ENCODE results near the gene SCAMP2. TPM values are rescaled to one million over a fixed set of nuclear protein-coding genes. Genes with fewer than 3 reads are reported as not detected.
"Not testable (repeated sequence)": the region's sequence is repeated elsewhere in the genome, so short reads cannot be mapped to it uniquely, and the experiment has no call there.

Gene SCAMP2
- total RNA-seq, 1 experiment from 2014 or later: 30.1 TPM

DNA sequence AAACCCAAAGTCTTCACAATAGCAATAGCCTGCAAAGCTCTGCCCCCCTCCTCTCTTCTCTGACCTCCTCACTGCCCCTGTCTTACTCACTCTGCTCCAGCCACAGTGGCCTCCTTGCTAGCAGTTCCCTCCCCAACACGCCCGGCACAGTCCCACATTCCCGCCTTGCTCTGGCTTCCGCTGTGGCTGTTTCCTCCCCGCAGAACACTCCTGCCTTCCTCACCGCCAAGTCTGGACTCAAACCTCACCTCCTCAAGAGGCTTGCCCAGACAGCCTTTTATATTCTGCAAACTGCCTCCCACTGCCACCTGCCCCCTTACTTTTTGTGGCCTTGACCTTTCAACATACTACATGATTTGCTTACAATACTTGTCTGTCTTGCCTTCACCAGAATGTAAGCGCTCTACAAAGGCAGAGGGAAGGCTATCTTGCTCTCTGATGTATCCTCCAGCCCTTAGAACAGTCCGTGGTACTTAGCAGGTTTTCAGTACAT lies 16.3 kb upstream of the SCAMP2 start:
- H3K27me3 ChIP-seq (ENCODE audit: low read length): no peaks in the 10 kb centered on the region
- POLR2A ChIA-PET (ENCODE audit: unreplicated experiment): no interaction called here
- DNase-seq: no peak

DNA sequence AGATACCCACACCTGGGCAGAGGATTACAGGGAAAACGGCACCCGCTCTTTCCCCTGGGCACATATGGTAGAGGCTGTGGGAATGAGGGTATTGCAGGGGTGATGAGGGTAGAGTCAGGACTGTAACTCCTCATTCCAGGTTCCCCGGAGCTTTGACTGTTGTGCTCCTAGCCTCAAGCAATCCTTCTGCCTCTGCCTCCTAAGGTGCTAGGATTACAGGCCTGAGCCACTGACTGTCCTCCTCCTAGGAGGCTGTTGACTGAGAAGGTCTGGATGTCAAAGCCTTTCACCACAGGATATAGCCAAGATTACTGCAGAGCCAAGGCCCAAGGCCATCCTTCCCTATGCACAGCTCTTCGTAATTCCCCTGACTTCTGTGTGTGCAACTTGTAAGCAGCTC lies 15.6 kb upstream of the SCAMP2 start:
- no TSS peak for BruUV-seq (replicated peaks)
- Histone ChIP-seq H4K20me1 (ENCODE audit: low read length) (no peaks in the 10 kb centered on the region), H3K4me1 (ENCODE audit: insufficient read depth, low read length) (peaks cover 45% of the 10 kb centered on the region), H2AFZ (ENCODE audit: low read length) (no peak overlapping the region), H3K9me3 (ENCODE audit: low read length) (no peaks in the 10 kb centered on the region), H3K4me2 (ENCODE audit: low read length) (no peak overlapping the region), H3K9ac (ENCODE audit: low read length) (no peak overlapping the region), H3K36me3 (ENCODE audit: low read depth, low read length) (peaks cover 12% of the 10 kb centered on the region; the same call in 1 of the 2 replicates), H3K4me3 (ENCODE audit: low read length) (no peak overlapping the region), H3F3A (ENCODE audit: low read length, unreplicated experiment) (no peaks in the 10 kb centered on the region), H3K27me3 (ENCODE audit: low read length) (no peaks in the 10 kb centered on the region), H3K27ac (ENCODE audit: low read length) (no peak overlapping the region), H3K79me2 (ENCODE audit: low read length) (peaks cover 16% of the 10 kb centered on the region), H3K9me2 (replicated peaks; ENCODE audit: low read length) (no peaks in the 10 kb centered on the region)
- no peak for DNase-seq
- intact Hi-C loops (cut with micrococcal nuclease): no loop called here
- TF ChIP-seq EZH2 (IDR thresholded peaks at IDR 0.05; ENCODE audit: low read length, unreplicated experiment) (no peak), EZH2phosphoT487 (IDR thresholded peaks at IDR 0.05; ENCODE audit: borderline replicate concordance, low read length) (no peak)
- TF ChIP-seq, protein P1, sequence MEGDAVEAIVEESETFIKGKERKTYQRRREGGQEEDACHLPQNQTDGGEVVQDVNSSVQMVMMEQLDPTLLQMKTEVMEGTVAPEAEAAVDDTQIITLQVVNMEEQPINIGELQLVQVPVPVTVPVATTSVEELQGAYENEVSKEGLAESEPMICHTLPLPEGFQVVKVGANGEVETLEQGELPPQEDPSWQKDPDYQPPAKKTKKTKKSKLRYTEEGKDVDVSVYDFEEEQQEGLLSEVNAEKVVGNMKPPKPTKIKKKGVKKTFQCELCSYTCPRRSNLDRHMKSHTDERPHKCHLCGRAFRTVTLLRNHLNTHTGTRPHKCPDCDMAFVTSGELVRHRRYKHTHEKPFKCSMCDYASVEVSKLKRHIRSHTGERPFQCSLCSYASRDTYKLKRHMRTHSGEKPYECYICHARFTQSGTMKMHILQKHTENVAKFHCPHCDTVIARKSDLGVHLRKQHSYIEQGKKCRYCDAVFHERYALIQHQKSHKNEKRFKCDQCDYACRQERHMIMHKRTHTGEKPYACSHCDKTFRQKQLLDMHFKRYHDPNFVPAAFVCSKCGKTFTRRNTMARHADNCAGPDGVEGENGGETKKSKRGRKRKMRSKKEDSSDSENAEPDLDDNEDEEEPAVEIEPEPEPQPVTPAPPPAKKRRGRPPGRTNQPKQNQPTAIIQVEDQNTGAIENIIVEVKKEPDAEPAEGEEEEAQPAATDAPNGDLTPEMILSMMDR (conservative IDR thresholded peaks at IDR 0.05; ENCODE audit: low read depth, low read length): no peak
- POLR2A ChIA-PET (ENCODE audit: unreplicated experiment): no interaction called here
- no peak for ATAC-seq
- CTCF ChIA-PET: no interaction called here

More for the DNA sequence above, 16.3 kb upstream of the SCAMP2 start:
- Histone ChIP-seq H3K36me3 (ENCODE audit: low read depth, low read length) (peaks cover 12% of the 10 kb centered on the region; the same call in 1 of the 2 replicates), H3F3A (ENCODE audit: low read length, unreplicated experiment) (no peaks in the 10 kb centered on the region), H3K9me3 (ENCODE audit: low read length) (no peaks in the 10 kb centered on the region), H3K4me1 (ENCODE audit: insufficient read depth, low read length) (peaks cover 43% of the 10 kb centered on the region), H3K79me2 (ENCODE audit: low read length) (peaks cover 16% of the 10 kb centered on the region), H3K9ac (ENCODE audit: low read length) (peak overlapping the region; percentile 89; the same call in 1 of the 2 replicates), H3K4me2 (ENCODE audit: low read length) (peak overlapping the region; percentile 96), H3K4me3 (ENCODE audit: low read length) (peak overlapping the region; percentile 90), H4K20me1 (ENCODE audit: low read length) (no peaks in the 10 kb centered on the region), H3K9me2 (replicated peaks; ENCODE audit: low read length) (no peaks in the 10 kb centered on the region), H2AFZ (ENCODE audit: low read length) (peak overlapping the region; percentile 87), H3K27ac (ENCODE audit: low read length) (no peak overlapping the region)
- peak; percentile 12 for ATAC-seq
- TF ChIP-seq EZH2phosphoT487 (IDR thresholded peaks at IDR 0.05; ENCODE audit: borderline replicate concordance, low read length) (no peak), EZH2 (IDR thresholded peaks at IDR 0.05; ENCODE audit: low read length, unreplicated experiment) (no peak)
- TF ChIP-seq, protein P1 (conservative IDR thresholded peaks at IDR 0.05; ENCODE audit: low read depth, low read length): no peak
- CTCF ChIA-PET: no interaction called here
- BruUV-seq (replicated peaks): no TSS peak
- intact Hi-C loops (cut with micrococcal nuclease): no loop called here

DNA sequence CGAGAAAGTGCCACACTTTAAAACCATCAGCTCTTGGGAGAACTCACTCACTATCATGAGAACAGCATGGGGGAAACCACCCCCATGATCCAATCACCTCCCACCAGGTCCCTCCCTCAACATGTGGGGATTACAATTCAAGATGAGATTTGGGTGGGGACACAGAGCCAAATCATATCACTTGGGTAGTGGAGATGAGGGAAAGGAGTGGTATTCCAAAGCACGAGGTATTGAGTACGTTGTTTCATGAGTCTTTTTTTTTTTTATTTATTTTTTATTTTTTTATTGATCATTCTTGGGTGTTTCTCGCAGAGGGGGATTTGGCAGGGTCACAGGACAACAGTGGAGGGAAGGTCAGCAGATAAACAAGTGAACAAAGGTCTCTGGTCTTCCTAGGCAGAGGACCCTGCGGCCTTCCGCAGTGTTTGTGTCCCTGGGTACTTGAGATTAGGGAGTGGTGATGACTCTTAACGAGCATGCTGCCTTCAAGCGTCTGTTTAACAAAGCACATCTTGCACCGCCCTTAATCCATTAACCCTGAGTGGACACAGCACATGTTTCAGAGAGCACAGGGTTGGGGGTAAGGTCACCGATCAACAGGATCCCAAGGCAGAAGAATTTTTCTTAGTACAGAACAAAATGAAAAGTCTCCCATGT lies 14.5 kb upstream of the SCAMP2 start:
- H3K4me3 ChIP-seq (ENCODE audit: low read length); H4K20me1 ChIP-seq (ENCODE audit: low read length); H3K9ac ChIP-seq (ENCODE audit: low read length); POLR2A ChIA-PET (ENCODE audit: unreplicated experiment); H3K27me3 ChIP-seq (ENCODE audit: low read length); H3F3A ChIP-seq (ENCODE audit: low read length, unreplicated experiment); H3K4me2 ChIP-seq (ENCODE audit: low read length); H3K9me2 ChIP-seq (replicated peaks; ENCODE audit: low read length); H3K27ac ChIP-seq (ENCODE audit: low read length); BruUV-seq (replicated peaks); intact Hi-C loops (cut with micrococcal nuclease); H3K9me3 ChIP-seq (ENCODE audit: low read length); DNase-seq; H3K36me3 ChIP-seq (ENCODE audit: low read depth, low read length); H2AFZ ChIP-seq (ENCODE audit: low read length); ATAC-seq: not testable (repeated sequence)
- H3K79me2 ChIP-seq (ENCODE audit: low read length): peaks cover 16% of the 10 kb centered on the region
- CTCF ChIA-PET: interaction anchor here (0.7 kb wide), 1 partner anchor 10 kb away, joined by 8 read pairs; no protein-coding TSS in a partner anchor
- H3K4me1 ChIP-seq (ENCODE audit: insufficient read depth, low read length): peaks cover 38% of the 10 kb centered on the region
